GM19193 (cell line): ENCODE results near the gene TAB3.

ENCODE experiments used
- POLR2A ChIP-seq: IDR thresholded peaks from 4 replicates; pipeline ENCODE4 v1.6.1; 2011; ENCODE audit not compliant: insufficient read depth, insufficient read length; ENCODE audit errors: extremely low read depth

TAB3 gene, protein sequence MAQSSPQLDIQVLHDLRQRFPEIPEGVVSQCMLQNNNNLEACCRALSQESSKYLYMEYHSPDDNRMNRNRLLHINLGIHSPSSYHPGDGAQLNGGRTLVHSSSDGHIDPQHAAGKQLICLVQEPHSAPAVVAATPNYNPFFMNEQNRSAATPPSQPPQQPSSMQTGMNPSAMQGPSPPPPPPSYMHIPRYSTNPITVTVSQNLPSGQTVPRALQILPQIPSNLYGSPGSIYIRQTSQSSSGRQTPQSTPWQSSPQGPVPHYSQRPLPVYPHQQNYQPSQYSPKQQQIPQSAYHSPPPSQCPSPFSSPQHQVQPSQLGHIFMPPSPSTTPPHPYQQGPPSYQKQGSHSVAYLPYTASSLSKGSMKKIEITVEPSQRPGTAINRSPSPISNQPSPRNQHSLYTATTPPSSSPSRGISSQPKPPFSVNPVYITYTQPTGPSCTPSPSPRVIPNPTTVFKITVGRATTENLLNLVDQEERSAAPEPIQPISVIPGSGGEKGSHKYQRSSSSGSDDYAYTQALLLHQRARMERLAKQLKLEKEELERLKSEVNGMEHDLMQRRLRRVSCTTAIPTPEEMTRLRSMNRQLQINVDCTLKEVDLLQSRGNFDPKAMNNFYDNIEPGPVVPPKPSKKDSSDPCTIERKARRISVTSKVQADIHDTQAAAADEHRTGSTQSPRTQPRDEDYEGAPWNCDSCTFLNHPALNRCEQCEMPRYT

DNA sequence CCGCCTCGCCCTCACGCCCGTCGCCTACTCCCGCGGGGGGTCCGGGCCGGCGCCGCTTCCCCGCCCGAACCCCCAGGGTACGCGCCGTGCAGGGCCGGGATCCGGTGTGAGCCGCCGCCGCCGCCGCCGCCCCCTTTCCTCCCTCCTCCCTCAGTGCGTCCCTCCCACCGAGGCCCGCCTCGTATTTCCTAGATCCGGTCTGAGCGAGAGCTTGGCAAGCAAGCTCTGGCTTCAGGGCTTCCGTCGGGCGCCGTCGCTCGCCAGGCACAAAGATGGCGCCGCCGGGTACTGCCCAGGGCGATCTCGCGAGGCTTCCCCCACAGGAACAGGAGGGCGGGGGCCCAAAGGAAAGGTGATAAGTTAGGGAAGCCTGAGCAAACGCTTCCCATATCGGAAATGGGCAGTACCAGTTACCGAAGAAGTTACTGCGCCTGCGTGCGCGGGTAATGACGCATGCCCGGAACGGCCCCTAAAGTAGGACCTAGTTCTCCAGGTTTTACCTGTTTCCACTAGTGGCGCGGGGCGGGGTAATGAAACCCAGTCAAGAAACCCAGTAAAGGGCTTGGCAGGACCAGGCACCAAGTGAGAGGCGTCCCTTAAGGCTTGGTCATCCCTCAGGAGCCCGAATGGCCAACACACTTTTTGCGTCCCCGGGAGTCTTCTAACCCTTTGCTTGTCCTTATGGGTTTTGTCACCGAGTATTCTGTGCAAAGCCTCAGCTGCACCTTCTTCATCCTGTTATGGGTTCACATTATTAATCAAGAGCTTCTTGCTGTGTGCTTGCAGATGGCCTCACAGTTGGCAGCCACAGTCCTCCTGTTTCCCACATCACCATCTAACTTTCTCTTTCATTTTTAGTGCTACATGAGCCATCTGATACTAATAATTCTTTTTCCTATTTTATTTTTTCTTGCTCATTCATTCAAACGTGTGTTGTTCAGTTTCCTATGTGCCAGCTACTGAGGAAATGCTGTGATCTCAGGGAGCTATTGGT, at the start of gene TAB3:
Gene TAB3 (minus strand): TSS at position 108 of the 994 bp plus-strand sequence. CDS start 29,666 bp downstream, outside the sequence.
- peak; percentile 53 for TF ChIP-seq POLR2A

GRCh38 chrX:30938295-30938694, 49.2 kb upstream of the TAB3 start:
- no peak for TF ChIP-seq POLR2A

DNA sequence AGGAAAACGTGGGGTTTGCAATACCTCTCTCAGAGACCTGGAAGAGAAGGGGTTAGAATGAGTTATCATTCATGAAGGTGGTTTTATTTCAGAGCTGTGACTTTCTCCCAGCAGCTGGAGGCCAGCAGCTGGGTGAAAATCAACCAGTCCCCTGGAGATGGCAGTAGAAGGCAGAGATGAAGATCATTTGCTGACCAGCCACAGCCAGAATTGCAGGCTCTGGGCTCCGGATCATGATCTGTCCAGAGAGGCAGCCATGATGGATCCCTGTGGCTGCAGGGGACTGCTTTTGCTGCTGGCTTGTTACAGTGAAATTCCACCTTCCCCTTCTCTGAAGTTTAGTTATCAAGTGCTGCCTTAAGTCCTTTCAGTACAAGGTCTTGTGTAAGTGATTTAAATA, 46.9 kb upstream of the TAB3 start:
- no peak for TF ChIP-seq POLR2A

DNA sequence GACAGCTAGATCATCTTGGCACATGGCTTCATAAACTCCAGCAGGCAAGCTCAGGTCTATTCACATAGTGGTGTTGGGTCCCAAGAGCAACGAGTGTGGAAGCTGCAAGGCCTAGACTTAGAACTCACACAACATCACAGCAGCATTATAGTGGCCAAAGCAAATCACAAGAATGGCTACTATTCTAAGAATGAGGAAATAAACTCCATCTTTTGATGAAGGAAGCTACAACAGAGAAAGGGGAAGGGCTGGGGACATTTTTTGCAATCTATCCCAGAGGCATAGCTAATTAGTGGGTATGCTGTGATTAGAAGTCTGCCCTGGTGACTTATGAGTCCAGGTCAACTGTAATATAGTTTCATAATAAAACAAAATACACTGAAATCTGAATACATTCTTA, 42.9 kb upstream of the TAB3 start:
- no peak for TF ChIP-seq POLR2A

- no peak for TF ChIP-seq POLR2A
Measured at GRCh38 chrX:30930679-30931078, 41.6 kb upstream of the TAB3 start.

DNA sequence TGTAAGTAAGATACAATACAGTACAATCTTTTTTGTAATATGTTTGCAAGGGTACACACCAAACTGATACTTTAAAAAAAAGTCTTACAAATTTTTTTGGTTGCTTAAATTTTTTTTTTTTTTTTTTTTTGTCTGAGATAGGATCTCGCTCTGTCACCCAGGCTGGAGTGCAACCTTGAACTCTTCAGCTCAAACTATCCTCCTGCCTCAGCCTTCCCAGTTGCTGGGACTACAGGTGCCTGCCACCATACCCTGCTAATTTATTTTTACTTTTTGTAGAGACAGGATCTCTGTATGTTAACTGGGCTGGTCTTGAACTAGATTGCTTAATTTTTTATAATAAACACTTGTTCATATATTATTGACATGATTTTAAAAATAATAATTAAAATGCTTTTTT, 41.1 kb upstream of the TAB3 start:
- no peak for TF ChIP-seq POLR2A

GRCh38 chrX:30920271-30920670, 31.2 kb upstream of the TAB3 start:
- TF ChIP-seq POLR2A = no peak

GRCh38 chrX:30918480-30918879, 29.4 kb upstream of the TAB3 start:
- TF ChIP-seq POLR2A = no peak

GRCh38 chrX:30913492-30913891, 24.4 kb upstream of the TAB3 start:
- TF ChIP-seq POLR2A = no peak

DNA sequence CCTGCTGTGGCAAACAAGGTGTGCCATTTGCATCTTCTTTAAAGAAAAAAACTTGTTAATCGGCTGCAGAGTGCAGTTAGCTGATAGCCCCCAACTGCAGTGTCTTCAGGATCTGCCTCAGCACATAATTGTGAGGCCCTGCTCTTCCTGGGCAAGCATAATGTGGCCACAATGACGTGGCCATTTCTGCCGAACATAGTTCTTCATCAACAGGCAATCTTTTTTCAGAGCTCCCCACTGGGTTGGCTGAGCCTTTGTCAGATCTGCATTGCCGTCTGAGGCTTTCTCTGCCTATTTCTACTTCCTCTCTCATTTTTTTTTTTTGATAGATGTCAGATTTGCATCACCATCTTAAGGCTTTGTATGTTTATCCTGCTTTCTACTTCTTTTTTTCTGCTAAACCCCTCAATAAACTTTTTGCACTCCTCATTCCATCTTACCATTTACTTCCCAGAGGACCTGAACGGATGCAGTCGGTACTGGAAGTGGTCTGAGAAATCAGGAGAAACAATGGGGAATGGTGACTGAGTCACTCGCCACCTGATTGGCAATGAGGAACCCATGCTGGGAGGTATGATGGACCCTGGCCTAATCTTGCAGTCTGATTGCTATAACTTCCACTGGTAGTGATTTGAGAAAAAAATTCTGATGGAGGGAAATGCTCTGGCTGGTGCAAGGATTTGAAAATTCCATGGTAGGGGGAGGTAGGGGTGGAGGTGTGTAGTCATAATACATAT, 21.2 kb upstream of the TAB3 start:
- TF ChIP-seq POLR2A = no peak

- no peak for TF ChIP-seq POLR2A
Measured at GRCh38 chrX:30906726-30907125, 17.7 kb upstream of the TAB3 start.

DNA sequence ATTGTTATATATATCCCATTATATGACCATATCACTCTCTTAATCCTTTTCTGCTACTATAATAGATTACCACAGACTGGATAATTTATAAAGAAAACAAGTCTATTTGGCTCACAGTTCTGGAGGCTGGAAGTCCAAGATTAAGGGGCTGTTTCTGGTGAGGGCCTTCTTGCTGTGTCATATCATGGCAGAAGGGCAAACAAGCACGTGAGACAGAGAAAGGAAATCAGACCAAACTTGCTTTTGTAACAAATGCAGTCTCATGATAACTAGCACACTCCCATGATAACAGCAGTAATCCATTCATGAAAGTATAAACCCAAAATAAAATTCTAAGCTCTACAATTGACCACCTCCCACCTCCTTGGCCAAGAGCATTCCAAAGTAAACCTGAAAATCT, 16.3 kb upstream of the TAB3 start:
- no peak for TF ChIP-seq POLR2A

- TF ChIP-seq POLR2A = no peak
Measured at GRCh38 chrX:30904632-30905031, 15.6 kb upstream of the TAB3 start.

DNA sequence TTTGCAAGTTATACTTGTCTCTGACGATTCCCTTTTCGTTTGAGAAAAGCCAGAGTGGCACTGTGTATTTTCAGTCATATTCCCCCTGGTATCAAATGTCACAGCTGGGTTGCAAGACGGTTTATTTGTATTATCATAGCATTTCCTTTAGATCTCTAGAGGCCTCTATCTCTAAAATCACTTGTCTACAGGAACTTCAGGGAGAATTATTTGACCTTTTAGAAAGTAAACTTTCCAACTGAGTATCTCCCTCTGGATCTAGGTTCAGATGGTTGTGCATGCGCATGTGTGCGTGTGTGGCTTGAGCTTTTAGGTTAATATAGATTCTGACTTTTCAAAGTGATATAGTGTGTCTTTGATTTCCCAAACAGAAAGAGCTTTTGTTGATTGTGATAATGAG, 15.1 kb upstream of the TAB3 start:
- no peak for TF ChIP-seq POLR2A
